ENCODE results near the gene PDSS1. TPM values are rescaled to one million over a fixed set of nuclear protein-coding genes. Genes with fewer than 3 reads are reported as not detected.
A peak's percentile ranks its signal among the peaks of the same experiment; 100 is the strongest.
"Not testable (repeated sequence)": the region's sequence is repeated elsewhere in the genome, so short reads cannot be mapped to it uniquely, and the experiment has no call there.

Gene PDSS1
- 1 to 10 TPM; 3.6 to 7.6 (median 3.9) TPM for total RNA-seq

DNA sequence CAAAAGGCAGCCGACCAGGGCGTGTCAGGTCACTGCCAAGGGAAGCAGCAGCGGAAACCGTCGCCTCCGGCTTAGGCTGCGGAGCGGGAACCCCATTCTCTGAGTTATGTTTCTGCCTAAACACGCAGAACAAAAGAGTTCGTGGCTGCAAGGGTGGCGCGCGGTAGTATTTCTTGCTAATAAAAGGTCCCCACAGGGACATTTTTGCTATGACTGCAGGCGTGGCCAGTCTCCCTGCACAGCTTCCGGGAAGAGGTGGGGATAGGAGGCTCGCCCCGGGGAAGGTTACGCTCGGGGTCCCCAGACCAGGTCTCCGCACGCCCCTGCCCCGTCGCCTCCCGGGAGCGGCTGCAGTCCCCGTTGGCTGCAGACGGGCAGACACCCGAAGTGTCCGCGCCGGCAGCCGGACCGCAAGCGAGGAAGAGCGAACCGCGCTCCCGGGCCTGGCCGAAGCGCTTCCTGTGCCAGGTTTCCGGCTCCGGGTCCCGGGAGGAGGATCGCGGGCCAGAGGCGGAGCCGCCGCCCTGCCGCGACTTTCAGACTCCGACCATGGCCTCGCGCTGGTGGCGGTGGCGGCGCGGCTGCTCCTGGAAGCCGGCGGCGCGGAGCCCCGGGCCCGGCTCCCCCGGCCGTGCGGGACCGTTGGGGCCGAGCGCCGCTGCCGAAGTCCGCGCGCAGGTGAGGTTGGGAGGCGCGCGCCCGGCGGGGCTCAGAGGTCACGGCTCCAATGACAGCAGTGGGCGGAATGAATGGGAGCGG, at the start of gene PDSS1:
PDSS1 (plus strand) TSS at position 539 of the 759 bp plus-strand sequence; CDS start at position 550, 11 bp downstream.
- Histone ChIP-seq H3K27ac (peak within 1 kb of the TSS; percentile 92), H3K27me3 (peaks cover 6% of the 10 kb centered on the region), H3K4me1 (peaks cover 18% of the 10 kb centered on the region), H3K9me3 (no peaks in the 10 kb centered on the region), H3K4me3 (peak within 1 kb of the TSS; percentile 72), H3K36me3 (no peaks in the 10 kb centered on the region)
- TF ChIP-seq POLR2AphosphoS5 (IDR thresholded peaks at IDR 0.05) (peak in 1 of 3 donors; percentile 11), POLR2A (IDR thresholded peaks at IDR 0.05) (peak in 1 of 2 donors; percentile 29), CTCF (IDR thresholded peaks at IDR 0.05) (no peak), EP300 (IDR thresholded peaks at IDR 0.05) (no peak)
- 0% methylated on average over 8 of the region's 82 CpGs for WGBS
- DNase-seq (ENCODE audit: low spot score in 2 of 2), result peak; percentile 88 to 90

DNA sequence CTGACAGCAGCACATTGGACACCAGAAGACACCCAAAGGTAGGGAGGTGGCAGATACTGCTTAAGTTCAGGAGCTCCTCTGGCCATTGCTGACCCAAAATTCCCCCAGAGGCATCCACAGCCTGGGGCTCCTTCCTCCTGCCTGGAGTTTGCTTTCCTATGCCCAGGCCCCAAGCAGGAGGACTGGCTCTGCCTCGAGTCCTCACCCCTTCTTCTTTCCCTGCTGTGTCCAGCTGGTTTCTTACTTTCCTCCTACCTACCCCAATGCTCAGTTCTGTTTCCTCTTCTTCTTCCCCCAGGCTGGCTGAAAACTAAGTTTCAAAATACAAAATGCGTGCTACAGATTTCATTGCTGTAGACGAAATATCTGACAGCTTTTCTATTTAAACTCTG, 49.3 kb upstream of the PDSS1 start:
- WGBS, result 53% methylated on average over 3 of the region's 3 CpGs
- DNase-seq (ENCODE audit: low spot score in 2 of 2); H3K36me3 ChIP-seq; H3K27me3 ChIP-seq; H3K27ac ChIP-seq; H3K9me3 ChIP-seq; H3K4me1 ChIP-seq; H3K4me3 ChIP-seq: not testable (repeated sequence)

DNA sequence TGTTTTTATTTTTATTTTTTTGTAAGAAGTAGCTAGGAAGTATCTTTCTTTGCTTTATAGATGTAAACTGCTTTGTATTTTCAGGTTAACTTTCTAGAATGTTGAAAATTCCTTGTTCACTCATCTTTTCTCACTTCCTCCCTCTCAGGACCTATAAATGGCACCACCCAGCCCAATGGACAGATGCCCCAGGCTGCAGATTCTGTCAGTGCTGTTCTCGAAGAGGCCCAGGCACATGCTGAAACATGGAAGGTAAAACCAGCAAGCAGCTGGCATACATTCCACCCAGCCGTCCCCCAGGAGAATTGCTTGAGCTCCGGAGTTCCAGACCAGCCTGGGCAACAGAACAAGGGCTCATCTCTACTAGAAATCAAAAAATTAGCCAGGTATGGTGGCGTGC, 47.1 kb upstream of the PDSS1 start:
- 74% methylated on average over 4 of the region's 4 CpGs for WGBS
- no peak for TF ChIP-seq CTCF (IDR thresholded peaks at IDR 0.05)
- TF ChIP-seq POLR2A (IDR thresholded peaks at IDR 0.05), result no peak
- TF ChIP-seq POLR2AphosphoS5 (IDR thresholded peaks at IDR 0.05), result no peak
- TF ChIP-seq EP300 (IDR thresholded peaks at IDR 0.05), result no peak
- Histone ChIP-seq H3K9me3 (no peaks in the 10 kb centered on the region), H3K36me3 (no peaks in the 10 kb centered on the region), H3K27me3 (no peaks in the 10 kb centered on the region), H3K4me1 (no peaks in the 10 kb centered on the region), H3K27ac (no peak overlapping the region), H3K4me3 (no peak overlapping the region)
- DNase-seq (ENCODE audit: low spot score in 2 of 2), result no peak

GRCh38 chr10:26651476-26651875, 46.0 kb upstream of the PDSS1 start:
- H3K4me1 ChIP-seq; H3K36me3 ChIP-seq; H3K27me3 ChIP-seq; H3K27ac ChIP-seq; DNase-seq (ENCODE audit: low spot score in 2 of 2); H3K9me3 ChIP-seq; H3K4me3 ChIP-seq: not testable (repeated sequence)
- 49% methylated on average over 2 of the region's 2 CpGs for WGBS

DNA sequence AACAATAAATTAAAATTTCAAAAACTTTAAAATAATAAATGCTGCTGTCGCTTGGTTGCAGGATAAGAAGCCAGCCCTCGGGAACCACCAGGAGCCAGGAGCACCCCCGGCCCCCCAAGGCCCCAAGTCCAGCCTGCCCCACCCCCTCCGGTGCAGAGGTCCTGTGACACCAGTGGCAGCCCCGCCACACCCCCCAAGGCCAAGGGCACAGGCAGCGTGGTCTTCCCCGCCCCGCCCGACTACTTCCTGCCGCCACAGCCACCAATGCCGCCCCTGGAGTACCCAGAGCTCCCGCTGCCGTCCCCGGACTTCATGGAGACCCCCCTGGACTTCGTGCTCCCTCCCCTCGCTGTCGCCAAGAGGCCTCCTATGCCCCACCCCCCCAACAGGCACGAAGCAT, 44.5 kb upstream of the PDSS1 start:
- H3K9me3 ChIP-seq, result no peaks in the 10 kb centered on the region
- 89% methylated on average over 12 of the region's 18 CpGs for WGBS

GRCh38 chr10:26655746-26656145, 41.8 kb upstream of the PDSS1 start:
- Histone ChIP-seq H3K36me3 (no peaks in the 10 kb centered on the region), H3K27me3 (no peaks in the 10 kb centered on the region), H3K27ac (no peak overlapping the region), H3K9me3 (no peaks in the 10 kb centered on the region), H3K4me1 (no peaks in the 10 kb centered on the region), H3K4me3 (no peak overlapping the region)
- TF ChIP-seq POLR2A (IDR thresholded peaks at IDR 0.05) (no peak), CTCF (IDR thresholded peaks at IDR 0.05) (no peak), POLR2AphosphoS5 (IDR thresholded peaks at IDR 0.05) (no peak), EP300 (IDR thresholded peaks at IDR 0.05) (no peak)
- no peak for DNase-seq (ENCODE audit: low spot score in 2 of 2)
- 74% methylated on average over 1 of the region's 1 CpG for WGBS

More for the DNA sequence above, 44.5 kb upstream of the PDSS1 start:
- TF ChIP-seq POLR2AphosphoS5 (IDR thresholded peaks at IDR 0.05), result no peak
- TF ChIP-seq POLR2A (IDR thresholded peaks at IDR 0.05), result no peak
- TF ChIP-seq EP300 (IDR thresholded peaks at IDR 0.05), result no peak
- no peak for TF ChIP-seq CTCF (IDR thresholded peaks at IDR 0.05)
- Histone ChIP-seq H3K4me1 (no peaks in the 10 kb centered on the region), H3K27ac (no peak overlapping the region), H3K27me3 (no peaks in the 10 kb centered on the region), H3K36me3 (no peaks in the 10 kb centered on the region), H3K4me3 (no peak overlapping the region)
- no peak for DNase-seq (ENCODE audit: low spot score in 2 of 2)
